ENCODE results near the gene NOM1.
"Not testable (repeated sequence)": the region's sequence is repeated elsewhere in the genome, so short reads cannot be mapped to it uniquely, and the experiment has no call there.

NOM1 gene

GRCh38 chr7:156919132-156919713, 30.3 kb upstream of the NOM1 start:
- Histone ChIP-seq H3K27ac (ENCODE audit: low read length) (no peak overlapping the region), H3K9me2 (replicated peaks; ENCODE audit: insufficient read depth, low read length) (no peaks in the 10 kb centered on the region), H3K36me3 (replicated peaks; ENCODE audit: insufficient read depth, low read length) (no peaks in the 10 kb centered on the region), H3K9ac (ENCODE audit: low read length) (no peak overlapping the region), H3F3A (ENCODE audit: insufficient read depth, low read length) (peaks cover 5% of the 10 kb centered on the region; the same call in 1 of the 2 replicates), H3K4me1 (ENCODE audit: low read length) (peaks cover 8% of the 10 kb centered on the region), H3K4me3 (ENCODE audit: low read length) (no peak overlapping the region), H3K4me2 (ENCODE audit: low read depth, low read length) (no peak overlapping the region), H3K27me3 (replicated peaks; ENCODE audit: insufficient read depth, low read length) (no peaks in the 10 kb centered on the region), H3K79me2 (ENCODE audit: low read length) (no peaks in the 10 kb centered on the region), H4K20me1 (ENCODE audit: insufficient read depth, low read length) (no peaks in the 10 kb centered on the region), H3K9me3 (replicated peaks; ENCODE audit: insufficient read depth, low read length) (no peaks in the 10 kb centered on the region), H2AFZ (ENCODE audit: low read length) (no peak overlapping the region)
- TF ChIP-seq, protein P1, sequence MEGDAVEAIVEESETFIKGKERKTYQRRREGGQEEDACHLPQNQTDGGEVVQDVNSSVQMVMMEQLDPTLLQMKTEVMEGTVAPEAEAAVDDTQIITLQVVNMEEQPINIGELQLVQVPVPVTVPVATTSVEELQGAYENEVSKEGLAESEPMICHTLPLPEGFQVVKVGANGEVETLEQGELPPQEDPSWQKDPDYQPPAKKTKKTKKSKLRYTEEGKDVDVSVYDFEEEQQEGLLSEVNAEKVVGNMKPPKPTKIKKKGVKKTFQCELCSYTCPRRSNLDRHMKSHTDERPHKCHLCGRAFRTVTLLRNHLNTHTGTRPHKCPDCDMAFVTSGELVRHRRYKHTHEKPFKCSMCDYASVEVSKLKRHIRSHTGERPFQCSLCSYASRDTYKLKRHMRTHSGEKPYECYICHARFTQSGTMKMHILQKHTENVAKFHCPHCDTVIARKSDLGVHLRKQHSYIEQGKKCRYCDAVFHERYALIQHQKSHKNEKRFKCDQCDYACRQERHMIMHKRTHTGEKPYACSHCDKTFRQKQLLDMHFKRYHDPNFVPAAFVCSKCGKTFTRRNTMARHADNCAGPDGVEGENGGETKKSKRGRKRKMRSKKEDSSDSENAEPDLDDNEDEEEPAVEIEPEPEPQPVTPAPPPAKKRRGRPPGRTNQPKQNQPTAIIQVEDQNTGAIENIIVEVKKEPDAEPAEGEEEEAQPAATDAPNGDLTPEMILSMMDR (IDR thresholded peaks at IDR 0.05; ENCODE audit: low read length): no peak
- no peak for TF ChIP-seq EZH2phosphoT487 (IDR thresholded peaks at IDR 0.05; ENCODE audit: low read length)
- no peak for TF ChIP-seq EZH2 (optimal IDR thresholded peaks at IDR 0.05; ENCODE audit: low read depth, low read length)
- no peak for DNase-seq

GRCh38 chr7:156920076-156920475, 29.4 kb upstream of the NOM1 start:
- DNase-seq: no peak
- H3K9me3 ChIP-seq (replicated peaks; ENCODE audit: insufficient read depth, low read length): no peaks in the 10 kb centered on the region
- H3K4me1 ChIP-seq (ENCODE audit: low read length): peaks cover 8% of the 10 kb centered on the region

GRCh38 chr7:156920487-156921373, 28.8 kb upstream of the NOM1 start:
- H3K4me2 ChIP-seq (ENCODE audit: low read depth, low read length); H3K9ac ChIP-seq (ENCODE audit: low read length): not testable (repeated sequence)

More at GRCh38 chr7:156920076-156920475, 29.4 kb upstream of the NOM1 start:
- H3K36me3 ChIP-seq (replicated peaks; ENCODE audit: insufficient read depth, low read length): no peaks in the 10 kb centered on the region
- no peak overlapping the region for H3K27ac ChIP-seq (ENCODE audit: low read length)
- no peak overlapping the region for H3K4me2 ChIP-seq (ENCODE audit: low read depth, low read length)
- H4K20me1 ChIP-seq (ENCODE audit: insufficient read depth, low read length): no peaks in the 10 kb centered on the region
- no peak overlapping the region for H2AFZ ChIP-seq (ENCODE audit: low read length)
- no peaks in the 10 kb centered on the region for H3K27me3 ChIP-seq (replicated peaks; ENCODE audit: insufficient read depth, low read length)
- no peak overlapping the region for H3K4me3 ChIP-seq (ENCODE audit: low read length)
- H3K79me2 ChIP-seq (ENCODE audit: low read length): no peaks in the 10 kb centered on the region
- H3F3A ChIP-seq (ENCODE audit: insufficient read depth, low read length): peaks cover 5% of the 10 kb centered on the region; the same call in 1 of the 2 replicates
- TF ChIP-seq EZH2phosphoT487 (IDR thresholded peaks at IDR 0.05; ENCODE audit: low read length): no peak
- TF ChIP-seq EZH2 (optimal IDR thresholded peaks at IDR 0.05; ENCODE audit: low read depth, low read length): no peak
- TF ChIP-seq, protein P1 (IDR thresholded peaks at IDR 0.05; ENCODE audit: low read length): no peak
- H3K9ac ChIP-seq (ENCODE audit: low read length): no peak overlapping the region
- no peaks in the 10 kb centered on the region for H3K9me2 ChIP-seq (replicated peaks; ENCODE audit: insufficient read depth, low read length)

GRCh38 chr7:156922304-156922703, 27.2 kb upstream of the NOM1 start:
- not testable (repeated sequence) for H2AFZ ChIP-seq (ENCODE audit: low read length); H3K36me3 ChIP-seq (replicated peaks; ENCODE audit: insufficient read depth, low read length); H3K9me3 ChIP-seq (replicated peaks; ENCODE audit: insufficient read depth, low read length); H3K79me2 ChIP-seq (ENCODE audit: low read length); H3K27me3 ChIP-seq (replicated peaks; ENCODE audit: insufficient read depth, low read length); H4K20me1 ChIP-seq (ENCODE audit: insufficient read depth, low read length); H3K9me2 ChIP-seq (replicated peaks; ENCODE audit: insufficient read depth, low read length); H3K4me3 ChIP-seq (ENCODE audit: low read length); H3K4me1 ChIP-seq (ENCODE audit: low read length); DNase-seq; H3F3A ChIP-seq (ENCODE audit: insufficient read depth, low read length)
- Histone ChIP-seq H3K9ac (ENCODE audit: low read length) (peak overlapping the region; percentile 34; the same call in 1 of the 2 replicates), H3K4me2 (ENCODE audit: low read depth, low read length) (peak overlapping the region; percentile 38; the same call in 1 of the 2 replicates), H3K27ac (ENCODE audit: low read length) (peak overlapping the region; percentile 63)

More at GRCh38 chr7:156920487-156921373, 28.8 kb upstream of the NOM1 start:
- not testable (repeated sequence) for H3K9me3 ChIP-seq (replicated peaks; ENCODE audit: insufficient read depth, low read length); H3K9me2 ChIP-seq (replicated peaks; ENCODE audit: insufficient read depth, low read length); H3K36me3 ChIP-seq (replicated peaks; ENCODE audit: insufficient read depth, low read length); H3K4me3 ChIP-seq (ENCODE audit: low read length); H3K79me2 ChIP-seq (ENCODE audit: low read length); H3K4me1 ChIP-seq (ENCODE audit: low read length); DNase-seq; H4K20me1 ChIP-seq (ENCODE audit: insufficient read depth, low read length); H2AFZ ChIP-seq (ENCODE audit: low read length); H3K27ac ChIP-seq (ENCODE audit: low read length); H3F3A ChIP-seq (ENCODE audit: insufficient read depth, low read length); H3K27me3 ChIP-seq (replicated peaks; ENCODE audit: insufficient read depth, low read length)

DNA sequence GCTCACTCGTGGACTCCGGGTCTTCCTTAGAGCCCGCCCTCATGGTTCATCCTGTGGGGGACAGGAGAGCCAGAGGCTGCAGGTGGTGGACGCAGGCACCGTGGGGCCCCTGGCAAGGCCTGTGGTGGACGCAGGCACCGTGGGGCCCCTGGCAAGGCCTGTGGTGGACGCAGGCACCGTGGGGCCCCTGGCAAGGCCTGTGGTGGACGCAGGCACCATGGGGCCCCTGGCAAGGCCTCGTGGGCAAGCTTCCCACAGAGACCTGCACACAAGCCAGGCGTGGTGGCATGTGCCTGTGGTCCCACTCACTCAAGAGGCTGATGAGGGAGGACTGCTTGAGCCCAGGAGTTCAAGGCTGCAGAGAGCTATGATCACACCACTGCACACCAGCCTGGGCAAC, 23.7 kb upstream of the NOM1 start:
- H3K4me2 ChIP-seq (ENCODE audit: low read depth, low read length); DNase-seq; H3K36me3 ChIP-seq (replicated peaks; ENCODE audit: insufficient read depth, low read length); H3K27ac ChIP-seq (ENCODE audit: low read length); H3K9me2 ChIP-seq (replicated peaks; ENCODE audit: insufficient read depth, low read length); H3F3A ChIP-seq (ENCODE audit: insufficient read depth, low read length); H3K9me3 ChIP-seq (replicated peaks; ENCODE audit: insufficient read depth, low read length); H3K79me2 ChIP-seq (ENCODE audit: low read length); H4K20me1 ChIP-seq (ENCODE audit: insufficient read depth, low read length); H3K27me3 ChIP-seq (replicated peaks; ENCODE audit: insufficient read depth, low read length); H2AFZ ChIP-seq (ENCODE audit: low read length); H3K9ac ChIP-seq (ENCODE audit: low read length); H3K4me3 ChIP-seq (ENCODE audit: low read length): not testable (repeated sequence)
- peaks cover 20% of the 10 kb centered on the region for H3K4me1 ChIP-seq (ENCODE audit: low read length)
